K562 (cell line): Measurements from ENCODE around the gene DKKL1. TPM values are rescaled to one million over a fixed set of nuclear protein-coding genes. Genes with fewer than 3 reads are reported as not detected.
"Not testable (repeated sequence)": the region's sequence is repeated elsewhere in the genome, so short reads cannot be mapped to it uniquely, and the experiment has no call there.

Source experiments
- ATAC-seq: fragments of 200-7000 bp; cut with Tn5 transposase; 3 replicates; pipeline ENCODE4 v1.9.1; 2020; ENCODE audit warnings: moderate library complexity
- BruUV-seq: library from RNA; stranded (reverse); fragments of 400-500 nt; replicated peaks from 2 replicates; lab custom pipeline; 2021; lab: Mats Ljungman, UMichigan
- CTCF ChIA-PET: fragments of 300-600 bp; formaldehyde crosslinking; extraction: SDS; loops from one replicate; lab custom pipeline; 2021; ENCODE audit warnings: low intra/inter-chr PET ratio; lab: Yijun Ruan, JAX
- POLR2A ChIA-PET: fragments of 300-600, 350-650 bp; sonication (Branson Sonifier 250); formaldehyde crosslinking; extraction: SDS; loops from one replicate; lab custom pipeline; 2021; ENCODE audit warnings: antibody characterized with exemption, inconsistent platforms; lab: Yijun Ruan, JAX
- DNase-seq, 4 experiments: peaks; one replicate each; pipeline versions ENCODE4 v3.0.0 to v3.0.0-alpha.2; 2011 to 2018; ENCODE audit warnings: low spot score in 3 of 4, mixed read lengths in 3 of 4; ENCODE audit errors: extremely low read depth in 1 of 4
- FAIRE-seq: peaks from 2 replicates; lab custom pipeline; 2011; peaks lifted over from hg19 to GRCh38; lab: Jason Lieb, UNC
- H2AFZ ChIP-seq: 2 replicates; pipeline ENCODE4 v1.6.0; 2011; ENCODE audit warnings: low read depth, low read length, control low read depth, inconsistent platforms
- H3K27ac ChIP-seq: fragments of 200-600 bp; 3 replicates; pipeline ENCODE4 v1.8.0; 2011; ENCODE audit warnings: low read depth, mild to moderate bottlenecking, control low read depth, inconsistent platforms, low read length, moderate library complexity, mixed read lengths; ENCODE audit errors: extremely low read depth
- H3K27me3 ChIP-seq, 2 experiments: fragments of 300-600 bp in 1 of 2; 2 replicates in 1 of 2; 3 replicates in 1 of 2; pipeline versions ENCODE4 v1.6.0 to v1.8.0; 2011; ENCODE audit warnings: inconsistent platforms in 2 of 2, low read length in 2 of 2, mild to moderate bottlenecking in 1 of 2, mixed read lengths in 1 of 2, moderate library complexity in 1 of 2; ENCODE audit not compliant: control insufficient read depth in 2 of 2, insufficient read depth in 2 of 2
- H3K36me3 ChIP-seq: fragments of 300-600 bp; 3 replicates; pipeline ENCODE4 v1.8.0; 2011; ENCODE audit warnings: mild to moderate bottlenecking, low read length, inconsistent platforms; ENCODE audit not compliant: control insufficient read depth, insufficient read depth
- H3K4me1 ChIP-seq, 2 experiments: fragments of 200-600 bp in 1 of 2; replicated peaks in 1 of 2; 2 replicates in 1 of 2; 3 replicates in 1 of 2; pipeline versions ENCODE4 v1.5.1 to v1.8.0; 2011; ENCODE audit warnings: inconsistent platforms in 2 of 2, low read length in 2 of 2, mild to moderate bottlenecking in 1 of 2, mixed read lengths in 1 of 2, moderate library complexity in 1 of 2; ENCODE audit not compliant: control insufficient read depth in 2 of 2, insufficient read depth in 2 of 2
- H3K4me2 ChIP-seq: 2 replicates; pipeline ENCODE4 v1.6.1; 2011; ENCODE audit warnings: low read length, control low read depth, inconsistent platforms, mixed read lengths; ENCODE audit not compliant: insufficient read depth
- H3K4me3 ChIP-seq: fragments of 200-600 bp; sonication (generic), shearing (Covaris generic); 2 replicates; pipeline ENCODE4 v1.5.1; 2016; ENCODE audit warnings: control low read depth, inconsistent platforms
- H3K79me2 ChIP-seq: fragments of 200-600 bp; 3 replicates; pipeline ENCODE4 v1.8.0; 2011; ENCODE audit warnings: low read length, inconsistent platforms; ENCODE audit not compliant: control insufficient read depth, insufficient read depth
- H3K9ac ChIP-seq, 2 experiments: 2 replicates each; pipeline versions ENCODE4 v1.6.0 to v1.6.1; 2011; ENCODE audit warnings: low read depth in 2 of 2, low read length in 2 of 2, control low read depth in 1 of 2, inconsistent platforms in 1 of 2, mild to moderate bottlenecking in 1 of 2, mixed read lengths in 1 of 2; ENCODE audit not compliant: insufficient read depth in 1 of 2
- H3K9me1 ChIP-seq: one replicate; pipeline ENCODE4 v1.6.0; 2011; ENCODE audit warnings: inconsistent platforms, mild to moderate bottlenecking, low read length, moderate library complexity; ENCODE audit not compliant: control insufficient read depth, insufficient read depth
- H3K9me3 ChIP-seq: replicated peaks from 2 replicates; pipeline ENCODE4 v1.5.1; 2011; ENCODE audit warnings: low read depth, low read length, inconsistent platforms; ENCODE audit not compliant: control insufficient read depth, insufficient read depth
- H4K20me1 ChIP-seq: replicated peaks from 2 replicates; pipeline ENCODE4 v1.6.1; 2011; ENCODE audit warnings: low read length, inconsistent platforms, mixed read lengths; ENCODE audit not compliant: control insufficient read depth, insufficient read depth
- AFF1 ChIP-seq, 2 experiments: fragments of 450-650 bp; IDR thresholded peaks; 2 replicates each; pipeline ENCODE4 v1.6.1; 2018; ENCODE audit warnings: mild to moderate bottlenecking in 2 of 2, low read depth in 1 of 2; ENCODE audit not compliant: partially characterized antibody in 2 of 2
- ATF1 ChIP-seq, 2 experiments: fragments of 450-650 bp in 1 of 2; IDR thresholded peaks; 2 replicates each; pipeline ENCODE4 v1.6.1; 2016; ENCODE audit warnings: missing compliant biosample characterization in 1 of 2, missing genetic modification characterization in 1 of 2
- CBX1 ChIP-seq: sonication (generic); IDR thresholded peaks from 2 replicates; pipeline ENCODE4 v1.6.1; 2016; ENCODE audit warnings: antibody characterized with exemption, low read depth, mild to moderate bottlenecking
- HDGF ChIP-seq: fragments of 450-650 bp; IDR thresholded peaks from 2 replicates; pipeline ENCODE4 v1.6.1; 2016
- LEF1 ChIP-seq: fragments of 450-650 bp; IDR thresholded peaks from 2 replicates; pipeline ENCODE4 v1.6.1; 2016; ENCODE audit warnings: mild to moderate bottlenecking
- NFXL1 ChIP-seq: fragments of 450-650 bp; formaldehyde crosslinking; IDR thresholded peaks from 2 replicates; pipeline ENCODE4 v1.4.0; 2021; ENCODE audit warnings: mild to moderate bottlenecking
- TBP ChIP-seq: optimal IDR thresholded peaks from 2 replicates; pipeline ENCODE3; 2011; ENCODE audit warnings: low read depth, low read length, improper control_type of control experiment
- WGBS: fragments of 100-300 bp; shearing (Covaris generic); methylation state at CpG from one replicate; pipeline ENCODE4 v1.1.6; 2016; ENCODE audit warnings: low coverage, mixed read lengths; ENCODE audit not compliant: insufficient coverage; ENCODE audit errors: missing lambda C conversion rate; 5-methylcytosine and 5-hydroxymethylcytosine counted together
- in situ Hi-C: fragments of 300-500 bp; cut with MboI; formaldehyde crosslinking; loops from 4 replicates; pipeline ENCODE4 v1.15.0; 2018; ENCODE audit warnings: inconsistent platforms, mixed read lengths
- intact Hi-C: fragments of 100-400 bp; cut with micrococcal nuclease; formaldehyde crosslinking; loops from 2 replicates; pipeline ENCODE4 v1.14.2; 2022
- polyA plus RNA-seq, 8 experiments: library from polyadenylated mRNA; depleted of rRNA in 4 of 8; stranded (reverse) in 5 of 8; unstranded in 3 of 8; fragments of >200 nt; fragmentation: Nextera tagmentation in 2 of 8; fragmentation: Illumina TruSeq in 1 of 8; extraction: Ambion mirVana in 2 of 8; extraction: Trizol in 1 of 8; gene quantifications; 2 replicates each; pipeline versions ENCODE4 v1.2.1 to v1.2.3, GENCODE V29; 2011 to 2014; ENCODE audit warnings: inconsistent platforms in 1 of 8, missing spikeins in 1 of 8
- total RNA-seq, 7 experiments: library from RNA; depleted of rRNA in 6 of 7; stranded (reverse); fragments of >200 nt in 6 of 7; fragmentation: Illumina TruSeq in 2 of 7; extraction: Trizol in 2 of 7; gene quantifications; 2 replicates each; pipeline versions ENCODE4 v1.2.1 to v1.2.3, GENCODE V29; 2011 to 2021; ENCODE audit warnings: low replicate concordance in 1 of 7

The DKKL1 gene
- total and polyA plus RNA-seq, 9 of the 15 experiments (the other 6 are each of a cell fraction or from before 2014, with no cell fraction given) = 0.15 to 1.7 (median 0.52) TPM

- TF ChIP-seq AFF1 (IDR thresholded peaks at IDR 0.05; ENCODE audit: low read depth in 1 of 2, partially characterized antibody in 2 of 2) (peak in 1 of 2 experiments; percentile 52), TBP (no peak), ATF1 (CRISPR knock-in tag; IDR thresholded peaks at IDR 0.05) (no peak), ATF1 (tag; IDR thresholded peaks at IDR 0.05) (no peak), CBX1 (no peak), LEF1 (no peak), HDGF (no peak), NFXL1 (CRISPR knock-in tag) (no peak)
Measured at GRCh38 chr19:49331616-49332055, 32.0 kb upstream of the DKKL1 start (continued).

- H3K4me3 ChIP-seq, H3K9me1 ChIP-seq, H3K9me3 ChIP-seq, H3K27ac ChIP-seq, intact Hi-C loops, H3K27me3 ChIP-seq, CTCF ChIA-PET, BruUV-seq, FAIRE-seq, H3K4me2 ChIP-seq, DNase-seq, in situ Hi-C loops, H2AFZ ChIP-seq, H4K20me1 ChIP-seq, H3K79me2 ChIP-seq, H3K9ac ChIP-seq, H3K36me3 ChIP-seq, ATAC-seq: not testable (repeated sequence)
- H3K4me1 ChIP-seq = peaks cover 27 to 57% of the 10 kb centered on the region in 2 experiments; a peak in 4 of 5 replicates
- WGBS = 69% methylated on average over 12 of the region's 13 CpGs
- POLR2A ChIA-PET = interaction anchor here (1.3 to 1.6 kb wide), 2 partner anchors 11 to 38 kb away, joined by 3 read pairs; no protein-coding TSS in a partner anchor
Measured at GRCh38 chr19:49332691-49333417, 30.8 kb upstream of the DKKL1 start.
